MM.1S (cell line): ENCODE measurements around the gene PRRT1.

Experiments
- DNase-seq: peaks from one replicate; pipeline ENCODE4 v3.0.0-alpha.2; 2015
- H2AFZ ChIP-seq: fragments of 300-600 bp; sonication (generic); 2 replicates; pipeline ENCODE4 v1.6.0; 2016; ENCODE audit warnings: antibody characterized with exemption, low read length
- H3F3A ChIP-seq: fragments of 300-600 bp; sonication (generic); 2 replicates; pipeline ENCODE4 v1.6.1; 2016; ENCODE audit warnings: mild to moderate bottlenecking, antibody characterized with exemption, low read length, moderate library complexity, mixed read lengths; ENCODE audit not compliant: insufficient read depth
- H3K27ac ChIP-seq: fragments of 300-600 bp; sonication (generic); 2 replicates; pipeline ENCODE4 v1.5.1; 2016; ENCODE audit warnings: mild to moderate bottlenecking, low read length
- H3K27me3 ChIP-seq: fragments of 300-600 bp; sonication (generic); replicated peaks from 2 replicates; pipeline ENCODE4 v1.6.0; 2016; ENCODE audit warnings: low read length; ENCODE audit not compliant: insufficient read depth
- H3K36me3 ChIP-seq: fragments of 300-600 bp; sonication (generic); replicated peaks from 2 replicates; pipeline ENCODE4 v1.6.1; 2016; ENCODE audit warnings: mild to moderate bottlenecking, low read length, mixed read lengths; ENCODE audit not compliant: insufficient read depth
- H3K4me1 ChIP-seq: fragments of 300-600 bp; sonication (generic); 2 replicates; pipeline ENCODE4 v1.6.1; 2016; ENCODE audit warnings: low read length, mixed read lengths
- H3K4me2 ChIP-seq: fragments of 300-600 bp; sonication (generic); 2 replicates; pipeline ENCODE4 v1.6.0; 2016; ENCODE audit warnings: low read depth, low read length
- H3K4me3 ChIP-seq: fragments of 300-600 bp; sonication (generic); 2 replicates; pipeline ENCODE4 v1.5.1; 2016; ENCODE audit warnings: low read length, mixed read lengths
- H3K79me2 ChIP-seq: fragments of 300-600 bp; sonication (generic); 2 replicates; pipeline ENCODE4 v1.6.1; 2016; ENCODE audit warnings: mixed run types, low read length, mixed read lengths
- H3K9ac ChIP-seq: fragments of 300-600 bp; sonication (generic); 2 replicates; pipeline ENCODE4 v1.6.1; 2016; ENCODE audit warnings: low read length, mixed read lengths
- H3K9me2 ChIP-seq: fragments of 300-600 bp; sonication (generic); replicated peaks from 2 replicates; pipeline ENCODE4 v1.6.1; 2016; ENCODE audit warnings: mild to moderate bottlenecking, low read length, mixed read lengths; ENCODE audit not compliant: insufficient read depth
- H3K9me3 ChIP-seq: fragments of 300-600 bp; sonication (generic); replicated peaks from 2 replicates; pipeline ENCODE4 v1.6.1; 2016; ENCODE audit warnings: mild to moderate bottlenecking, low read length, mixed read lengths; ENCODE audit not compliant: insufficient read depth
- H4K20me1 ChIP-seq: fragments of 300-600 bp; sonication (generic); 2 replicates; pipeline ENCODE4 v1.6.1; 2016; ENCODE audit warnings: mild to moderate bottlenecking, low read length, moderate library complexity, mixed read lengths; ENCODE audit not compliant: insufficient read depth
- EZH2 ChIP-seq: fragments of 300-600 bp; sonication (generic); optimal IDR thresholded peaks from 2 replicates; pipeline ENCODE3; 2017; ENCODE audit warnings: low read depth, mild to moderate bottlenecking, antibody characterized with exemption, low read length, mixed read lengths
- EZH2phosphoT487 ChIP-seq: fragments of 300-600 bp; sonication (generic); IDR thresholded peaks from 2 replicates; pipeline ENCODE4 v1.6.1; 2018; ENCODE audit warnings: antibody characterized with exemption, low read length
- TF ChIP-seq, protein P1 (sequence below): fragments of 300-600 bp; sonication (generic); IDR thresholded peaks from 2 replicates; pipeline ENCODE4 v1.5.1; 2016; ENCODE audit warnings: antibody characterized with exemption, low read length, mixed read lengths

The PRRT1 gene

DNA sequence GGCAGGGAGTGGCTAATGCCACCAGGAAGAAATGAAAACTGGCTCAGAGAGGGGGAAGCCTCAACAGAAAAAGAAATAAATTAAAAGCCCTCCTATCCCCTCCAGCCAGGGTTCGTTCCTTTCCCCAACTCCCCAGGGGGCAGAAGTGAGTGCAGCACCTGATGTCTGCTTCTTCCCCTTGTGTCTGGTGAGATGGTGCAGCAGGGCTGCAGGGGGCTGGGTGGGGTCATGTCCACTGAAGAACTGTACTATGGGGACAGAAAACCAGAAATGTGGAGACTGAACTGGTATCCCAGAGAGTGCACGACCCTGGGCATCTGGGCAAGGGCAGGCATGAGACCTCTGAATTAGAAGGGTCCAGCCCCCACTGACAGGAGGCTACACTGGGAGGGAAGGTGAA lies 16.6 kb upstream of the PRRT1 start:
- Histone ChIP-seq H3K4me1 (no peaks in the 10 kb centered on the region), H3K79me2 (no peaks in the 10 kb centered on the region), H2AFZ (no peak overlapping the region), H3K27ac (no peak overlapping the region), H3K4me2 (no peak overlapping the region), H3K4me3 (no peak overlapping the region), H3F3A (no peaks in the 10 kb centered on the region), H3K27me3 (no peaks in the 10 kb centered on the region), H3K9ac (no peak overlapping the region), H3K9me2 (no peaks in the 10 kb centered on the region), H3K36me3 (no peaks in the 10 kb centered on the region), H4K20me1 (no peaks in the 10 kb centered on the region), H3K9me3 (no peaks in the 10 kb centered on the region)
- DNase-seq = no peak
- TF ChIP-seq EZH2phosphoT487 (no peak), EZH2 (no peak)
- TF ChIP-seq, protein P1, sequence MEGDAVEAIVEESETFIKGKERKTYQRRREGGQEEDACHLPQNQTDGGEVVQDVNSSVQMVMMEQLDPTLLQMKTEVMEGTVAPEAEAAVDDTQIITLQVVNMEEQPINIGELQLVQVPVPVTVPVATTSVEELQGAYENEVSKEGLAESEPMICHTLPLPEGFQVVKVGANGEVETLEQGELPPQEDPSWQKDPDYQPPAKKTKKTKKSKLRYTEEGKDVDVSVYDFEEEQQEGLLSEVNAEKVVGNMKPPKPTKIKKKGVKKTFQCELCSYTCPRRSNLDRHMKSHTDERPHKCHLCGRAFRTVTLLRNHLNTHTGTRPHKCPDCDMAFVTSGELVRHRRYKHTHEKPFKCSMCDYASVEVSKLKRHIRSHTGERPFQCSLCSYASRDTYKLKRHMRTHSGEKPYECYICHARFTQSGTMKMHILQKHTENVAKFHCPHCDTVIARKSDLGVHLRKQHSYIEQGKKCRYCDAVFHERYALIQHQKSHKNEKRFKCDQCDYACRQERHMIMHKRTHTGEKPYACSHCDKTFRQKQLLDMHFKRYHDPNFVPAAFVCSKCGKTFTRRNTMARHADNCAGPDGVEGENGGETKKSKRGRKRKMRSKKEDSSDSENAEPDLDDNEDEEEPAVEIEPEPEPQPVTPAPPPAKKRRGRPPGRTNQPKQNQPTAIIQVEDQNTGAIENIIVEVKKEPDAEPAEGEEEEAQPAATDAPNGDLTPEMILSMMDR = no peak

DNA sequence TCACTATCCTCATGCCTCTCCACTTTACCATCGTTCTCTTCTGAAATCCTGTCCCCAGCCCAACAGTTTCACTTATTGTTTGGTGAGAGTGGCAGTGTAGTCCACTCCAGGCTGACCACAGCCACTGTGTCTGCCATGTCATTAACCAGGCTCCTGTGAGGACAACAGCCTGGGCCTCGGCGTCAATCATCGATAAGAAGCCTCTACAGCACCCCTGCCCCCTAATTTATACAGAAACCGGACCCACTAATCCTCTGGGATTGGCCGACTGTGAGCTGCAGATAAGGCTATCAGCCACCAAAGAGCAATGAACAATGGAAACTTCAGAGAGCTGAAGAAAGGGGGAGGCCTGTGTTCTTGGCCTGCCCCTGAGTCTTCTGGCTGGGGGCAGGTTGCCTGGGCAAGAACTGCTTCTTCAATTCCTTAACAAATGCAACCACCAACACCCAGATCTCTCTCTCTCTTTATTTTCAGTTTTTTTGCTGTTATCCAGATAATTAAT lies 16.1 kb upstream of the PRRT1 start:
- H3K4me1 ChIP-seq = no peaks in the 10 kb centered on the region
- no peak overlapping the region for H3K27ac ChIP-seq
- H3K79me2 ChIP-seq = no peaks in the 10 kb centered on the region
- no peaks in the 10 kb centered on the region for H3K27me3 ChIP-seq
- no peak overlapping the region for H2AFZ ChIP-seq
- no peak overlapping the region for H3K9ac ChIP-seq
- no peak overlapping the region for H3K4me2 ChIP-seq
- no peaks in the 10 kb centered on the region for H3K9me2 ChIP-seq
- H3K4me3 ChIP-seq = no peak overlapping the region
- H3K36me3 ChIP-seq = no peaks in the 10 kb centered on the region
- H4K20me1 ChIP-seq = no peaks in the 10 kb centered on the region
- no peaks in the 10 kb centered on the region for H3F3A ChIP-seq
- H3K9me3 ChIP-seq = no peaks in the 10 kb centered on the region
- no peak for DNase-seq
- no peak for TF ChIP-seq EZH2phosphoT487
- no peak for TF ChIP-seq EZH2
- TF ChIP-seq, protein P1 = no peak

DNA sequence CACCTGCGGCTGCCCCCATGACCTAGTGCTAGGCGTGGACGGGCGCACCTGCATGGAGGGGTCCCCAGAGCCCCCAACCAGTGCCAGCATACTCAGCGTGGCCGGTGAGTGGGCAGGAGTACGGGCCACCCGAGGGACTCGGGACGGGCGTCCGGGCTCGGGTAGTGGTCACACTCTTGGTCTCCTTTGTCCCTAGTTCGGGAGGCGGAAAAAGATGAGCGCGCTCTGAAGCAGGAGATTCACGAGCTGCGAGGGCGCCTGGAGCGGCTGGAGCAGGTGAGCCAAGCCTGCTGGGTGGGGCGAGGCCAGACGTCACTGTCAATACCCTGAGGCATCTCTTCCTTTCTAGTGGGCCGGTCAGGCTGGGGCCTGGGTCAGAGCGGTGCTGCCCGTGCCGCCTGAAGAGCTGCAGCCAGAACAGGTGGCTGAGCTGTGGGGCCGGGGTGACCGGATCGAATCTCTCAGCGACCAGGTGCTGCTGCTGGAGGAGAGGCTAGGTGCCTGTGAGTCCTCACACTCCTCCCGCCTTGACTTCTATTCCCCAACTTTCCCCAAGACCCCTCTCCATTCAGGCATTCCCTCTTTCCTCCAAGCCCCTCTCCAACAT lies 15.5 kb upstream of the PRRT1 start:
- Histone ChIP-seq H3K36me3 (no peaks in the 10 kb centered on the region), H2AFZ (no peak overlapping the region), H3K79me2 (no peaks in the 10 kb centered on the region), H3K9me2 (no peaks in the 10 kb centered on the region), H3K9me3 (no peaks in the 10 kb centered on the region), H3K4me3 (no peak overlapping the region), H3F3A (no peaks in the 10 kb centered on the region), H4K20me1 (no peaks in the 10 kb centered on the region), H3K9ac (no peak overlapping the region), H3K4me1 (no peaks in the 10 kb centered on the region), H3K27me3 (no peaks in the 10 kb centered on the region), H3K4me2 (no peak overlapping the region), H3K27ac (no peak overlapping the region)
- DNase-seq = no peak
- TF ChIP-seq, protein P1 = no peak
- no peak for TF ChIP-seq EZH2
- no peak for TF ChIP-seq EZH2phosphoT487
